AG04449 (cell line): Measurements from ENCODE around the gene PLXDC1.
"Not testable (repeated sequence)": the region's sequence is repeated elsewhere in the genome, so short reads cannot be mapped to it uniquely, and the experiment has no call there.

Experiments used
- CTCF ChIA-PET: fragments of 350-600 bp; formaldehyde crosslinking; extraction: SDS; loops from one replicate; lab custom pipeline; 2021; ENCODE audit warnings: antibody characterized with exemption; lab: Yijun Ruan, JAX
- POLR2A ChIA-PET: fragments of 400-600, 350-600 bp; formaldehyde crosslinking; extraction: SDS; loops from one replicate; lab custom pipeline; 2020; ENCODE audit warnings: antibody characterized with exemption, inconsistent platforms; lab: Yijun Ruan, JAX
- DNase-seq: peaks from one replicate; pipeline ENCODE4 v3.0.0-alpha.2; 2010; ENCODE audit warnings: low read depth, low spot score
- H3K4me3 ChIP-seq: 2 replicates; pipeline ENCODE4 v1.5.1; 2011; ENCODE audit warnings: low read depth, mild to moderate bottlenecking, control low read depth, low read length
- CTCF ChIP-seq: IDR thresholded peaks from one replicate; pipeline ENCODE4 v1.5.1; 2011; ENCODE audit warnings: mild to moderate bottlenecking, moderate library complexity, low read length, control low read depth, inconsistent platforms; ENCODE audit not compliant: insufficient read depth; ENCODE audit errors: missing control alignments

Gene PLXDC1

GRCh38 chr17:39170558-39170957, 19.1 kb upstream of the PLXDC1 start:
- DNase-seq: no peak
- no peak for TF ChIP-seq CTCF
- no peak overlapping the region for H3K4me3 ChIP-seq
- ChIA-PET CTCF (interaction anchor here (0.7 to 2.1 kb wide), 4 partner anchors 8 to 61 kb away, joined by 3 to 8 read pairs (median 8); no protein-coding TSS in a partner anchor), POLR2A (no interaction called here)

- ChIA-PET POLR2A (no interaction called here), CTCF (interaction anchor here (1.0 to 2.1 kb wide), 4 partner anchors 9 to 75 kb away, joined by 3 to 9 read pairs (median 6); no protein-coding TSS in a partner anchor)
- no peak overlapping the region for H3K4me3 ChIP-seq
- TF ChIP-seq CTCF: no peak
- DNase-seq: no peak
These were observed 18.7 kb upstream of the PLXDC1 start for GRCh38 chr17:39170109-39170508.

- no peak for TF ChIP-seq CTCF
- ChIA-PET CTCF (interaction anchor here (1.0 to 2.1 kb wide), 6 partner anchors 9 to 187 kb away, joined by 3 to 9 read pairs (median 5); no protein-coding TSS in a partner anchor), POLR2A (no interaction called here)
- H3K4me3 ChIP-seq: no peak overlapping the region
- no peak for DNase-seq
These were observed 18.1 kb upstream of the PLXDC1 start for GRCh38 chr17:39169518-39169917.

GRCh38 chr17:39169101-39169500, 17.7 kb upstream of the PLXDC1 start:
- no peak for TF ChIP-seq CTCF
- DNase-seq: no peak
- ChIA-PET CTCF (interaction anchor here (1.0 to 2.1 kb wide), 6 partner anchors 10 to 186 kb away, joined by 3 to 9 read pairs (median 5); no protein-coding TSS in a partner anchor), POLR2A (no interaction called here)
- no peak overlapping the region for H3K4me3 ChIP-seq

- POLR2A ChIA-PET, DNase-seq, H3K4me3 ChIP-seq: not testable (repeated sequence)
- CTCF ChIA-PET: interaction anchor here (1.0 to 10.9 kb wide), 7 partner anchors 8 to 186 kb away, joined by 3 to 208 read pairs (median 7); partner anchors contain the start of gene PLXDC1
These were observed 17.1 kb upstream of the PLXDC1 start for GRCh38 chr17:39168503-39168902.

- no peak overlapping the region for H3K4me3 ChIP-seq
- no peak for TF ChIP-seq CTCF
- POLR2A ChIA-PET: interaction anchor here (0.6 kb wide), 1 partner anchor 234 kb away, joined by 3 read pairs; no protein-coding TSS in a partner anchor
- DNase-seq: no peak
- CTCF ChIA-PET: interaction anchor here (0.6 to 10.9 kb wide), 12 partner anchors 7 to 308 kb away, joined by 3 to 208 read pairs (median 4); partner anchors contain the start of gene PLXDC1
These were observed 16.0 kb upstream of the PLXDC1 start for GRCh38 chr17:39167476-39167875.
